ENCODE measurements around the gene MBD6.

- TF ChIP-seq, protein P1, sequence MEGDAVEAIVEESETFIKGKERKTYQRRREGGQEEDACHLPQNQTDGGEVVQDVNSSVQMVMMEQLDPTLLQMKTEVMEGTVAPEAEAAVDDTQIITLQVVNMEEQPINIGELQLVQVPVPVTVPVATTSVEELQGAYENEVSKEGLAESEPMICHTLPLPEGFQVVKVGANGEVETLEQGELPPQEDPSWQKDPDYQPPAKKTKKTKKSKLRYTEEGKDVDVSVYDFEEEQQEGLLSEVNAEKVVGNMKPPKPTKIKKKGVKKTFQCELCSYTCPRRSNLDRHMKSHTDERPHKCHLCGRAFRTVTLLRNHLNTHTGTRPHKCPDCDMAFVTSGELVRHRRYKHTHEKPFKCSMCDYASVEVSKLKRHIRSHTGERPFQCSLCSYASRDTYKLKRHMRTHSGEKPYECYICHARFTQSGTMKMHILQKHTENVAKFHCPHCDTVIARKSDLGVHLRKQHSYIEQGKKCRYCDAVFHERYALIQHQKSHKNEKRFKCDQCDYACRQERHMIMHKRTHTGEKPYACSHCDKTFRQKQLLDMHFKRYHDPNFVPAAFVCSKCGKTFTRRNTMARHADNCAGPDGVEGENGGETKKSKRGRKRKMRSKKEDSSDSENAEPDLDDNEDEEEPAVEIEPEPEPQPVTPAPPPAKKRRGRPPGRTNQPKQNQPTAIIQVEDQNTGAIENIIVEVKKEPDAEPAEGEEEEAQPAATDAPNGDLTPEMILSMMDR (conservative IDR thresholded peaks at IDR 0.05; ENCODE audit: low read depth, low read length): no peak
- TF ChIP-seq EZH2 (IDR thresholded peaks at IDR 0.05; ENCODE audit: borderline replicate concordance, low read depth, low read length, poor library complexity, severe bottlenecking): no peak
These were observed 13.4 kb downstream of the MBD6 start for GRCh38 chr12:57535764-57536596.

Measured in A673 (cell line).